Measurements from ENCODE around the gene PSAPL1.

The PSAPL1 gene

DNA sequence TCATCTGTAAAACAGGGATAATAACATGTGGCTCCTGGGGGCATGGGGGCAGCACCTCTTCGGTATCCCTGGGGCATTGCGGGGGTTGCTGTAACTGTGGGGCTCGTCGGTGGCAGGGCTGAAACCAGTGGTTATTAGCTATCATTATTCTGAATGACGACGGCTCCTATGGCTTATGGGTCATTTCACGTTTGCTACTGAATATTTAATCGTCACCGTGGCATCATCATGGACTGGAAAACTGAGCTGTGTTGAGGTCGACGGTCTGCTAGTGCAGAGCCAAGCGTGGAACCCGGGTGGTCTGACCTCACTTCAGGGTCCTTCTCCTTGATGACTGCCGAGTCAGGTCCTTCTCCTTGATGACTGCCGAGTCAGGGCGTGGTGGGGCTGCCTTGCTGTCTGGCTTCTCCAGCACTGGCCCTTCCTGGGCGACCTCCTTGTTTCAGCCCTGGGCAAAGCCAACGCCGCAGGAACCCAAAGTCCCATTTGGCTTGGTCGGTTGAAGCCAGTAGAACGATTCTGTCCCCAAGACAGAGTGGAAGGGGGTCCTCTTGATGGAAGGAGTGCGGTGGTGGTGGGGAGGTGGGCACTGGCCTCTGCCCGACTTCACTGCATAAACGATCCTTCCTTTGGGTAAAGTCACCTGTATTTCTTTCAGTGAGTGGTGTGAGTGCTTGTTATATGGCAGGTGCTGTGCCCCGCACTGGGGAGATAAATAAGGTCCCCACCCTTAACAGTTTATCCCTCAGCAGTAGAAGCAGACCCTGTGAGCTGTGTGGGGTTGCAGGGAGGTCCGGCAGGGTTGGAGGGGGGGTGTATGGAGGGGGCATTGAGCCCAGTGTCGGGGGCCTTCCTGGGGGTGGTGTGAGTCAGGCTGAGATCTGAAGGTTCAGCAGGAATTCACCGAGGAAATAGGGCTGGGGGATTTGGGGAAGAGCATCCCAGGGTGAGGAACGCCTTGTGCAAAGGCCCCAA is 40.8 kb downstream of the PSAPL1 start:
- no peak for DNase-seq

DNA sequence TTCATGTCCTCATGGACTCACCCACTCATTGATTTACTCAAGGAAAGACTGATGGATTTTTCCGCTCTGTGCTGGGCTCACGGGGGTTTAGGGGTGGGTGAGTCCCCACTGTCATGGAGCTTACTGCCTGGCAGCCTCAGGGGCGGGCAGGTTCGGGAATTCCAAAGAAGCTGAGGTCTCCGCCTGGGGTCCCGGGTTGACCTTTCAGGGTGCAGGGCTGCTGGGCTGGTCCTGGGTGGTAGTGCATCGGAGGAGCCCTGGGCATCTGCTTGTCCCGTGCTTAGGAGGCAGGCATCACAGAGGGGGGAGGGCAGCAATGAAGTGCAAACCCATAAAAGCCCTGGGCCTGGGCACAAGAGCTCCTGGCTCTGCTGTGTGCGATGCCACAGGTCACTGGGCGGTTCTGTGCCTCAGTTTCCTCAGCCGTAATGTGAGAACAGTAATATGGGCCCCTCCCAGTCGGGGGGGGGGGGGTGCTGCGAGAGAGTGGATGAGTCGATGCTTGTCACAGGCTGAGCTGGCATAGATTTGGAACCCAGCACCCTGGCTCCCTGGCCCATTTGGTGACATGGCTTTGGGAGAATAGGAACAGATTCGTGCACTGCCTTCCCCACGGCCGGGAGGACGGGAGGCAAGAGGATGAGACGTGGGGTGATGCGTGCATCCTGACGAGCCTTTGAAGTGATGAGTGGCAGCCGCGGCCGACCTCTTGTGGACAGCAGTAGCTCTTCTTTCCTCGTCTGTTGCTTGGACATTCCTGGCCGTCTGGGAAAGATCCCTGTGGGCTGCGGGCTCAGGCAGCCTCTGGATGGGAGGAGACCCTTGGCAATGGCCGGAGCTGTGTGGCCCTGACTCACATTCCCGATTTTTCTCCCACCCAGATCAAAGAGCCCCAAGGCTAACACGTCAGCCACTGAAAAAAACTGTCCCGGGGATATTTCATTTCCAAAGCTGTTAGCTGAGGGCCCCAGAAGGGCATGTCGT is 42.0 kb downstream of the PSAPL1 start:
- no peak for DNase-seq

DNA sequence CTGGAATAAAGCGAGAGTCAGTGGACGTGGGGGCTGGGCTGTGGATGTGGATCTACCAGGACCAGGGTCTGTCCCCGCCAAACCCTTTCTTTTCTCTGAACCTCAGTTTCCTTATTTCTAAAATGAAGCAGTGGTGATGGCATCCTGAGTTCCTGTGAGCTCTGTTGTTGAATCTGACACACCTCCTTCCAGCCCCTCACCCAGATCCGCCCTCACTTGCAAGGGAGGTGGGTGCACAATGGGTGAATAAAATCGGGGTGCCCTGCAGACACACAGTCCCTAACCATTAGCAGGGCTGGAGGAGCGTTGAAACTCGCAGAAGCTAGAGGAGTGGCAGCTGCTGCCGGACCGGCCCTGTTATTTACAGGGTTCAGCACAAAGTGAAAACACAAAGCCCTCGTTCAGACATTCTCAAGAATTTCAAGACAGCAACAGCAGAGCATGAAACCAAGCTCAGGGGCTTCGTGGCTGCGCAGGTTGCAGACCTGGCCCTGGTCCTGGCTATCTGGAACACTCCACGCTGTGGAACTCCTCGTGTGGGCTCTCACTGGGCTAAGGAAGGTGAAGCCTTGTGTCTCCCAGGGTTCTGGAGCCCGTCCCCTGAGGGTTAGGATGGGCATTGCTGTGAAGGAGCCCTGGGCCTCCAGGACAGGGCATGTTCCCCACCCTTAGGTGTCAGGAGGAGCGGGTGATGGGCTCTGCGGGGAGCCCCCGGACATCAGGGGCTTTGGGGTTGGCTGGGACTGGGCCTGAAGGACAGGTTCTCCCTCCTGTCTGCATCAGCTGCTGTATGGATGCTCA is 42.9 kb downstream of the PSAPL1 start:
- DNase-seq: no peak

DNA sequence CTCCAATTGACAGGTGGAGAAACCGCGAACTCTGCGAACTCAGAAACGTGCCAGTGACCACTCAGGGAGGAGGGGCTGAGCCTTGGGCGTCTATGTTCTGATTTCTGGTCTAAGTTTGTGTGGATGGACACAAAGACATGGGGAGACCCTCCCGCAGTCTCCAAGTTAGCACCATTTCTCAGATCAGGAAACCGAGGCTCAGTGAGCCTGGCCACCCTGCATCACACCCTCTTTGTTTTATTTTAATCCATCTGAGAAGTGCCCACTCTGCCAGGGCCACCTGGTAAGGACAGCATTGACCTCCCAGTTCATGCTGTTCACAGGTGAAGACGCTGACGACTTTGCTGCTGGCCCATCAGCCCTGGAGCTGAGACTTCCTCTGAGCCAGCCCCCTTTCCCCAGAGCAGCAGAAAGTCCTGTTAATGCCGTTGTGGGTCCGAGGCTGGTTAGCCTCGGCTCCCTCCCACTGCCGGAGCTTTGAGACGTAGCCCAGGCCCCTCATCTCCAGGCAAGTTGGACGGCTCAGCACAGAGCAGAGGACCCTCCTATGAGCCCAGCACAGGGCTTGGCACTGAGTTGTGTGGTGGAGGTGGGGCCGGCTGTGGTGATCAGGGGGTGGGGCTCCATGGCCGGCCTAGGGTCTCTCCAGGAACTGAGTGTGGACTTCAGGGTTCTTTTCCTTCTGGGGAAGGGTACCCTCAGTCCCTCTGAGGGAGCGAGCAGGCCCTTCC is 43.7 kb downstream of the PSAPL1 start:
- no peak for DNase-seq

DNA sequence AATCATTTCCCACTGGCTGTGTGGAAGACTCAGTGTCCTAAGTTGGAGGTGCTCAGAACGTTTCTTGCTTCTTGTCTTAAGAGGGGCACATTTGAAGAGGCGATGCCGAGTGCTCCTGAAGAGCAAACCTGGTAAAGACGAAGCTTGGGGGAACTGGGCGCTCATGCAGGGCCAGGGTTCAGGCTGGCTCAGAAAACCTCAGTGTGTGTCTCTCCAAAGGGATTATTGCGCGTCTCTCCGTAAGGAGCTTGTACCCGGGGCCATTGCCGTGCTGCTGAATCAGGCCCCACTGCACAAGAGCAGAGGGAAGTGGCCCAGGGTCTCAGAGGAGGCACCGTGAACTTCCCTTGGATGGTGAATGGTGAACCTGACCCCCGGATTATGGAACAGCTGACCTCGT is 44.4 kb downstream of the PSAPL1 start:
- no peak for DNase-seq

DNA sequence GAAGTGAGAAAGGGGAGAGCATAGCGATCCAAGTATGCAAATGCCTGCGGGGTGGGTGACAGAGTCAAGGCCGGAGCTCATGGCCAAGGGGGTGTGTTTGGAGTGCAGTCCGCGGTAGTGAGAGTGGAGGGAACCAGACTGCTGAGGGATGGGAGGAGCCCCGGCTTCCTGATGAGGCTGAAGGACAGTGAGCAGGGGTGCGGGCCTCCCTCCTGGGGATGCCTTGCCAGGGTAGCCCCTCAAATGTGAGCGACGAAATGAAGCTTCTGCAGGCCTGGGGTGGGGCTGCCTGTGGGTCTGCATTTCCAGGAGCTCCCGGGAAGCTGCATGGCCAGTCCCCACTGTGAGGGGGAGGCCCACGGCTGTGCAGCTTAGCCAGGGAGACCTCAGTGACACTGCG is 45.0 kb downstream of the PSAPL1 start:
- DNase-seq: no peak

DNA sequence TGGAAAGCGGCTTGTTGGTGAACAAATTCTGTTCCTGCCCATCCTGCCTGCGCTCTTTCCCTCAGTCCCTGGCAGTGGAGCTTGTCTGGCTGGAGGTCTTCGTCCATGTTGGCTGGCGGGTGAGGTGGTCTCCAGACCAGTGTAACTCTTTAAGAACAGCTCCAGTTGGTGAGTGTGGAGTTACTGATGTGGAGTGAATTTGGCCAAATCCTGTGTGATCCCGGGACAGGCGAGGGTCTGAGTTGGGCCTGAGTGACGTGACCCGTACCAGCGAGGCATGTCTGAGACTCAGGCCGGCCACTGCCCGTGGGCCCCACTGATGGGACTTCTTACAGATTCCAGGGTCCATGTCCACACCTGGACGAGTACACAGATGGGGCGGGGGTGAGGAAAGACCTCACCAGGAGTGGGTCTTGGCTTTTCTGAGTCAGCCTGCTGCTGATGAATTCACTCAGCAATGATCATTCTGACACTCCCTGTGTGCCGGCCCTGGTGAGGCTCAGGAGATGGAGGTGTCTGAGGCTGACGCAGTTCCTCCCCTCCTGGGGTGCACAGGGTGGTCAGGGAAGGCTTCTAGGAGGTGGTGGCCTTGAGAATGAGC is 45.5 kb downstream of the PSAPL1 start:
- no peak for DNase-seq

DNA sequence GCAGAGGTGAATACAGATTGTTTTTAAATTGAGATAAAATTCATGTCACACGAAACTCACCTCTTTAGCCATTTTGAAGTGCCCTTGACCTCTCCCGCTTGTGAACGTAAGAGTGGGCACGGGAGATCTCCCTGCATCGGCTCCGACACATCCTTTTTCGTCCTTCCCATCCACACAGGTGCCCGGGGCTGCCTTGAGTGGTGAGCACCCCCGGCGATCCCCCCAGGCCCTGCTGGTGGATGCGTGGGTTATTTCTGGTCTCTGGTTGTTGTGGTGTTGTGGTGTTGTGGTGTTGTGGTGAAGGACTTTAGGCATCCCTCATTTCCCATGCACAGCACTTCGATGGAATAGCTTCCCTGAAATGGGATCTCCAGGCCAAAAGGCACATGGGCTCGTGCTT is 46.1 kb downstream of the PSAPL1 start:
- no peak for DNase-seq

DNA sequence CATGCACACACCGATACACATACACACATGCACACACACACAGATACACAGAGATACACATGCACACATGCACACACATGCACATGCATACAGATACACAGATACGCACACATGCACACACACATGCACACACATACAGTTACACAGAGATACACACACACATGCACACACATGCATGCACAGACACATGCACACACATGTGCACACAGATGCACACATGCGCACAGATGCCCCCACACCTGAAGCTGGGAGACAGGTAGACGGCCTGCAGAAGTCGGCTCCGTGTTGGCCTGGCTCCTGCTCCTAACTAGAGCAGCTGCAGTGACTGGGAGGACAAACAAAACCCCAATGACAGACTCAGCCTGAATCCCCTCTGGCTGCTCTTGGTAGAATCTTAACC is 46.8 kb downstream of the PSAPL1 start:
- no peak for DNase-seq

DNA sequence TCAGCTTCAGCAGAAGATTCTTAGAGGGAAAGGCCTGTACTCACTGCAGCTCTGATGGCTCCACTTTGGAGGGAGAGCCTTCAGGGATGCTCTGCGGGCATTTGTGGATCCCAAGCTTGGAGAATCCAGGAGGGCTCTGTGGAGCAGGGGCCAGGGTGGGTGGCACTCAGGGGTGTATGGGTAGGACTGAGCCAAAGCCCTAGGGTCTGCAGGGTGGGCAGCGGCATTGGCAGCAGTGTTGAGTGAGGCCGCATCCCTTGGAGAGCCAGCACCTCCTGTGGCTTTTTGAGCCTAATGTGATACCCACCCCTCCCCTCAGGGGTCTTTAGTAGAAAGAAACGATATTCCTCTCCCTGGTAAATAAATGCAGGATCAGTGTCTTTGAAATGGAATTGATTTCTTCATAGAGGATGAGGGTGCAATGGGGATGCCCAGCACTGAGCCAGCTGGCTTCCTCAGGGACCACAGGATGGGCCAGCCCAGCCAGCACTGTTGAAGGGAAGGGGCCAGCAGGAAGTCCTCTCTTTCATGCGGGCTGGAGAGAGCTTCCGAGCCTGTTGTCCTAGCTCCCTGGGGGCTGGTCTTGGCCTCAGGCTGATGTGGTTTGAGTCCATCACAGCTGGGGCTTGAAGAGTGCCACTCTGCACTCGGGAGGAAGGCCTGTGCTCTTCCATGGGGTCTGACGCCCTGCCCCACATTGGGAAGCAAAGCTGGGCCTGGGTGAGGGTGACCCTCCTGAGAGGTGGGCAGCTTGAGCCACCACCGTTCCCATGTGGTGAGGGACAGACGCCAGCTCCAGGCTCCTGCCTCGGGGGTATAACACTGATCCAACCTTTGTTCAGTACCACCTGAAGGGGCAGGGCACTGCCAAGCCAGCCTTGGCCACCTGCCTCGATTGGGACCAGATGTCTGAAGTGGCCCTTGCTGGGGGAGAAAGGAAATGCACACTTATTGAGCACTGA is 49.5 kb downstream of the PSAPL1 start:
- DNase-seq: no peak

DNA sequence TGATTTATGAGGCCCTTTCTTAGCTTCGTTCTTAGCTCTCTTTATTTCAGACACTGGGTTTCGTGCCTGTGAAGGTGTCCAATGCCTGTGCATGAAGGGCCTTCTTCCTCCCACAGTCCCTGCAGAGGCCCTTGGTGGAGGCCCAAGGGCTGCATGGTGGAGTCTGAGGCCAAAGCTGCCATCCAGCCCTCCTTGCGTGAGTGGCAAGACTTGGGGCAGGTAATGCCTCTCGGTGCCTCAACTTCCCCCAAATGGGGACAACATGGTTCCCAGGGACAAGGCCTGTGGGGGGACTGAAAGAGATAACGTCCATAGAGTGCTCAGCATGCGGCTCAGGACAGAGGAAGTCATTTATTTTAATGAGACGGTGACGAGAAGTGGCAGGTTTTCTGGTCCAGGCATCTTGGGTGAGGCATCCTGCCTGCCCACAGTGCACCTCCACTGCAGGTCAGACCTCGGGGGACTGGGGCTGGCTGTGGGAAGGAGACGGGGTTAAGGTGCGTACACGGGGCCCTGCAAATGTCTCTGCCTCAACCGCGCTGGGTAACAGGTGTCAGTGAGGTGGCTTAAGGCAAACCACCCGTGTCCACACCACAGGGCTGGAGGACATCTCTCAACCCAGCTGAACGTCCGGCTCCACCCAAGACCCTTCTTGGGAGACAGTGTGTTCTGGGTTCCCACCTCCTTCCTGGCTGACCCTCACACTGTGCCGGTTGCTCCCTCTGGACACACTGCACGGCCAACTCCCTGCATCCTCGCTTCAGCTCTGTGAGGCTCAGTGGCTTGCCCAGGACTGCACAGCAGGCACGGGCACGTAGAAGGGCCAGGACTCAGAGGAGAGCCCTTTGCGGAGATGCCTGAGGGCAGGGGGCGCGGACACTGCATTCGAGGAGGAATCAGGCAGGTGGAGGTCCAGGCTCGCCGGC is 50.5 kb downstream of the PSAPL1 start:
- DNase-seq: no peak

DNA sequence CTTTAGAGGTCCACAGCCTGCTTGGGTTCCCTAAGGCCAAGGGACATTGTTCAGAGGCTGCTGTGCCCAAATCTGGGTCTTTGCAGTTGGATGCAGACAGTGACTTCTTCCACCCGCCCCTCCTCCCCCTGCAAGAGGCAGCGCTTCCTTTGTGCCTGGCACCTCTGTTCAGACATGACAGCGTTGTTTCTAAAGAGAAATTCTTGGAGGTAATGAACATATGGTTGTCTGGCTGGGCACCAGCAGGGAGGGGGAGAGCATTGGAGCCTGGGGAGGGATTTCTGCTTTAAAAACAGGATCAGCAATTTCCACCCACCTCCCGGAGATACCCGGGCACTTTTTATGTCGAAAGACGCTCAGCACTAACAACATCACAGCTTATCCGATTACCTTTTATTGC is 51.5 kb downstream of the PSAPL1 start:
- no peak for DNase-seq

DNA sequence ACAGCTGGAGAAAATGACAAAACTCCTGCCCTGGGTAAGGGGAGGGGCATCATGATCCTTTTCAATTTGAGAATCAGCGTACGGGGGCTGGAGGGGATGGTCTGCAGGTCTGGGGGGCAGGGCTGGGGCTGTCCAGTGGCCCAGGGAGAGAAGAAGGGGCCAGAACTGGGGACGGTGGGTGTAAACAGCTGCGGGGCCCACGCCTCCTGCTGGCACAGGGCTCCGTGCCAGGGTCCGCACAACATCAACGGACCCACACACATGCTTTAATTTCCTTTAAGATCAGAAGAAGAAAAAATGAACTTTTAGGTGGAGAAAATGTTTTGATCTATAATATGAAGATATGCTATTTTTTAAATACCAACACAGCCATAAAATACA is 52.1 kb downstream of the PSAPL1 start:
- DNase-seq: no peak

DNA sequence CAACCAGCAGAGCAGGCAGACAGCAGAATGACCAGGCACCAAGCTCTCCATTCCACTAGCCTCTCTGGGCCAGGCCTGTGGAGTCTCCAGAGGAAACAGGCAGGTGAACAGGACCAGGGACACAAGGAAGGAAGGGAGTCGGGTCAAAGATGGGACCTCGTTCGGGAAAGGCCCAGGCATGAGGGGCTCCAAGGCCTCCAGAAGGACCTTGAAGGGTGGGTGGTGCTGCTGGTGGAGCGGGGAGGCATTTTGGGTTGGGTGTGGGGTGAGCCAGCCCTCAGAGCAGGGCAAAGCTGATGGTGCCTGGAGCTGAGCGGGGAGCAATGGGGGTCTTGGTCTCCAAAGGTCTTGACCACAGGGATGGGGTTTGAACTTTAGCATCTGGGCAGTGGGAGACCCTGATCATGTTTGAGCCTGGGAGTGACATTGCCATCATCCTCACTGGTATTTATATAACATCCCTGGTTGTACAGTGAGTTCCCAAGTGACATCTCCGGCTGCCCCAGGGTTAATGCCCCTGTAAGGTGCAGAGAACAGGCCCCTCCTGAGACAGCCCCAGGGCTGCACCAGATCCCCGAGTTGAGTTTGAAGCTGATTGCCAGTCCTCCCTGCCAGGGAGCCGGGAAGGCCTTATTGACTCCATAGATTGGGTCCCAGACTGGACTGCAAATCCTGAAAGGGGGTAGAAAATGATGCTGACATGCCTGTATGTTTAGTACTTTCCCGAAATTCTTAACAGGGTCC is 52.7 kb downstream of the PSAPL1 start:
- DNase-seq: no peak

DNA sequence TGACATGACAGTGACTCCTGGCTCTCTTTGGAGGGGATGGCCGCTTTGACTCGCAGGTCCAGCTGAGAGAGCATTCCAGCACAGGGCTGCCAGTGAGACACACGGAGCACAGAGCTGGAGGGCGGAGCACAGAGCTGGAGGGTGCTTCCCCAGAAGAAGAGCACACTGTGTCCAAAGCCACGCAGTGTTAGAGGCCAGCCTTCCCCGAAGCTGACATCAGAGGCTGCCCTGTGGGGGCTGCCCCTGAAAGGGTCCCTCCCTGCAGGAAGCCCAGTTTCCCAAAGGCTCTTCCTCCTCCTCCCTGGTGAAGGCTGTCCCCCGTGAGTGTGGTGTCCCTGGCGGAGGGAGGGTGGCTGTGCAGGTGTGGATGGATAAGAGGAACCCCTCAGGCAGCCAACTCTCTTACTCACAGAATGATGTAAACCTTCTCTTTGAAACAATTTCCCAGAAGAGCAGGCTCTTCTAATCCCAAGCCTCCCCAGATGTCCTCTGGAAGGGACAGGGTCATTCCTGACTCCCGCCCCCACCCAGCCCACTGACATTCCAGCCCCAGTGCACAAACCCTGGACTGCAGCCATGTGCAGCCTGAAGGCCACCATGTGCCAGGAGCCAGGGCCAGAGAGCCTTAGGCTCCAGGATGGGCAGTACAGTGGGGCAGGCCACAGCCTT is 53.4 kb downstream of the PSAPL1 start:
- no peak for DNase-seq
